Keratinocyte (primary cell): ENCODE measurements around the gene UPF1. TPM values are rescaled to one million over a fixed set of nuclear protein-coding genes. Genes with fewer than 3 reads are reported as not detected.
A peak's percentile ranks its signal among the peaks of the same experiment; 100 is the strongest.
"Not testable (repeated sequence)": the region's sequence is repeated elsewhere in the genome, so short reads cannot be mapped to it uniquely, and the experiment has no call there.

Source experiments
- DNase-seq: peaks from one replicate; pipeline ENCODE4 v3.0.0-alpha.2; 2011; ENCODE audit warnings: low read depth, missing footprints, low spot score
- FAIRE-seq: peaks from 2 replicates; lab custom pipeline; 2011; peaks lifted over from hg19 to GRCh38; lab: Jason Lieb, UNC
- H2AFZ ChIP-seq: 2 replicates; pipeline ENCODE4 v1.6.0; 2012; ENCODE audit warnings: low read length, control low read depth, inconsistent platforms; ENCODE audit not compliant: control insufficient read depth
- H3K27ac ChIP-seq: 2 replicates; pipeline ENCODE4 v1.5.1; 2011; ENCODE audit warnings: low read length; ENCODE audit not compliant: control insufficient read depth, insufficient read depth
- H3K27me3 ChIP-seq: 3 replicates; pipeline ENCODE4 v1.6.0; 2011; ENCODE audit warnings: low read length; ENCODE audit not compliant: control insufficient read depth, insufficient read depth; ENCODE audit errors: extremely low read depth
- H3K36me3 ChIP-seq, 2 experiments: 2 replicates in 1 of 2; 3 replicates in 1 of 2; pipeline ENCODE4 v1.5.1; 2011; ENCODE audit warnings: low read length in 2 of 2, mild to moderate bottlenecking in 1 of 2; ENCODE audit not compliant: control insufficient read depth in 2 of 2, insufficient read depth in 2 of 2; ENCODE audit errors: extremely low read depth in 1 of 2
- H3K4me1 ChIP-seq: 3 replicates; pipeline ENCODE4 v1.5.1; 2011; ENCODE audit warnings: low read length; ENCODE audit not compliant: control insufficient read depth, insufficient read depth; ENCODE audit errors: extremely low read depth
- H3K4me2 ChIP-seq: 3 replicates; pipeline ENCODE4 v1.6.0; 2011; ENCODE audit warnings: low read depth, low read length; ENCODE audit not compliant: control insufficient read depth, insufficient read depth; ENCODE audit errors: extremely low read depth
- H3K4me3 ChIP-seq, 3 experiments: fragments of 200-600 bp in 1 of 3; sonication (generic) in 1 of 3; 2 replicates in 2 of 3; 3 replicates in 1 of 3; pipeline ENCODE4 v1.5.1; 2011 to 2016; ENCODE audit warnings: low read length in 3 of 3, mild to moderate bottlenecking in 3 of 3, control low read depth in 2 of 3, inconsistent platforms in 1 of 3, low read depth in 1 of 3, mixed read lengths in 1 of 3, mixed run types in 1 of 3, moderate library complexity in 1 of 3; ENCODE audit not compliant: control insufficient read depth in 2 of 3, insufficient read depth in 2 of 3; ENCODE audit errors: extremely low read depth in 1 of 3
- H3K79me2 ChIP-seq: 2 replicates; pipeline ENCODE4 v1.6.0; 2012; ENCODE audit warnings: low read length; ENCODE audit not compliant: control insufficient read depth, insufficient read depth
- H3K9ac ChIP-seq: 3 replicates; pipeline ENCODE4 v1.6.0; 2011; ENCODE audit warnings: low read length; ENCODE audit not compliant: control insufficient read depth, insufficient read depth; ENCODE audit errors: extremely low read depth
- H3K9me1 ChIP-seq: 3 replicates; pipeline ENCODE4 v1.6.0; 2011; ENCODE audit warnings: low read length; ENCODE audit not compliant: control insufficient read depth, insufficient read depth; ENCODE audit errors: extremely low read depth
- H3K9me3 ChIP-seq: 2 replicates; pipeline ENCODE4 v1.5.1; 2012; ENCODE audit warnings: low read depth, low read length; ENCODE audit not compliant: control insufficient read depth
- H4K20me1 ChIP-seq: 3 replicates; pipeline ENCODE4 v1.6.0; 2011; ENCODE audit warnings: low read length; ENCODE audit not compliant: control insufficient read depth, insufficient read depth; ENCODE audit errors: extremely low read depth
- CTCF ChIP-seq, 3 experiments: IDR thresholded peaks in 1 of 3; conservative IDR thresholded peaks in 1 of 3; optimal IDR thresholded peaks in 1 of 3; 2 replicates in 2 of 3; 3 replicates in 1 of 3; pipeline versions ENCODE3 to v1.5.1; 2011; ENCODE audit warnings: low read length in 3 of 3, mild to moderate bottlenecking in 3 of 3, moderate library complexity in 2 of 3, control low read depth in 1 of 3, inconsistent platforms in 1 of 3; ENCODE audit not compliant: insufficient read depth in 2 of 3; ENCODE audit errors: extremely low read depth in 1 of 3
- EZH2 ChIP-seq: IDR thresholded peaks from one replicate; pipeline ENCODE4 v1.6.1; 2012; ENCODE audit warnings: inconsistent platforms, mild to moderate bottlenecking, low read length, moderate library complexity
- dilution Hi-C: fragments of 300-500 bp; cut with MboI; formaldehyde crosslinking; loops from one replicate; pipeline ENCODE4 v1.7.0; 2020; ENCODE audit warnings: low sequenced_read_pairs; ENCODE audit not compliant: extremely low pct_ligation_motif_present
- polyA plus RNA-seq, 5 experiments: library from polyadenylated mRNA; depleted of rRNA in 3 of 5; stranded (reverse) in 3 of 5; stranded (forward) in 1 of 5; unstranded in 1 of 5; fragments of >200 nt; gene quantifications; 1 replicate in 1 of 5; 2 replicates in 3 of 5; 3 replicates in 1 of 5; pipeline versions ENCODE4 v1.2.1 to v1.2.3, GENCODE V29; 2011 to 2012; ENCODE audit warnings: missing spikeins in 2 of 5, low read depth in 1 of 5, low replicate concordance in 1 of 5

UPF1 gene
- polyA plus RNA-seq, 1 donor (not counting 4 experiments of a cell fraction or from before 2014, with no cell fraction given) = 33.7 TPM

- no peaks in the 10 kb centered on the region for H3K4me1 ChIP-seq
- dilution Hi-C loops = no loop called here
- DNase-seq = no peak
- TF ChIP-seq EZH2 = no peak
- TF ChIP-seq CTCF (optimal IDR thresholded peaks at IDR 0.05 in 1 of 3, IDR thresholded peaks at IDR 0.05 in 1 of 3, conservative IDR thresholded peaks at IDR 0.05 in 1 of 3; ENCODE audit: extremely low read depth in 1 of 3, insufficient read depth in 2 of 3, low read length in 3 of 3) = no peak
- H3K4me2 ChIP-seq = no peak overlapping the region
- no peak overlapping the region for H3K27ac ChIP-seq
- no peaks in the 10 kb centered on the region for H4K20me1 ChIP-seq
- H2AFZ ChIP-seq = no peak overlapping the region
- H3K36me3 ChIP-seq = no peaks in the 10 kb centered on the region
- H3K27me3 ChIP-seq = peaks cover 4% of the 10 kb centered on the region
- no peak overlapping the region for H3K9ac ChIP-seq
- no peak overlapping the region for H3K4me3 ChIP-seq
- no peak for FAIRE-seq
- no peaks in the 10 kb centered on the region for H3K9me3 ChIP-seq
- no peaks in the 10 kb centered on the region for H3K79me2 ChIP-seq
- H3K9me1 ChIP-seq = no peaks in the 10 kb centered on the region
Observed at GRCh38 chr19:18807861-18808331, 23.9 kb upstream of the UPF1 start.

DNA sequence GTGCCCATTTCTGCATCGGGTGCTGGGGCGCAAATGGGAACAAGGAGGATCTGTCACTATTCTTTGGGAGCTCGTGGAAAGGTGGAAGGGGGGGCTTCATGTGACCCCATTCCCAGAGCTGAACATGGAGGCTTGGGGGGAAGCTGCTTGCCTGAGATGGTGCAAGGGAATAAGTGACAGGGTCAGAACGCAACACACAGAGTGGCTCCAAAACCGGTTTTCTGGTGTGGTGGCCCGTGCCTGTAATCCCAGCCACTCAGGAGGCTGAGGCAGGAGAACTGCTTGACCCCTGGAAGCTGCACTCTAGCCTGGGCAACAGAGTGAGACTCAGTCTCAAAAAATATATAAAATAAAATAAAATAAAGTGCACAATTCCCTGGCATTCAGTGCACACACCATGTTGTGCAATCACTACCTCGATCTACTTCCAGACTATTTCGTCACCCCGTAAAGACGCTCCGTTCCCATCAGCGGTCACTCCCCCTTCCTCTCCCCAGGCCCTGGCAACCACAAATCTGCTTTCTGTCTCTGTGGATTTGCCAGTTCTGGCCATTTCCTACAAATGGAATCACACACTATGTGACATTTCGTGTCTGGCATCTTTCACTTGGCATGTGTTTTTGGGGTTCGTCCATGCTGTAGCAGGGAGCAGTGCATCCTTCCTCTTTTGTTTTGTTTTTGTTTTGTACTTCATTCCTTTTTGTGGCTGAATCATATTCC lies 22.4 kb upstream of the UPF1 start:
- DNase-seq = no peak
- no peak overlapping the region for H3K27ac ChIP-seq

GRCh38 chr19:18811638-18812037 lies 20.1 kb upstream of the UPF1 start:
- H3K9me1 ChIP-seq, H3K4me1 ChIP-seq, dilution Hi-C loops, DNase-seq, H4K20me1 ChIP-seq, H3K4me3 ChIP-seq, H3K36me3 ChIP-seq, H3K27me3 ChIP-seq, H3K79me2 ChIP-seq, H3K27ac ChIP-seq, FAIRE-seq, H3K9ac ChIP-seq, H2AFZ ChIP-seq, H3K9me3 ChIP-seq, H3K4me2 ChIP-seq: not testable (repeated sequence)

More for the DNA sequence above, 22.4 kb upstream of the UPF1 start:
- Histone ChIP-seq H3K9me3 (no peaks in the 10 kb centered on the region), H3K4me2 (peak overlapping the region; percentile 11), H3K4me3 (no peak overlapping the region), H3K36me3 (no peaks in the 10 kb centered on the region), H2AFZ (no peak overlapping the region), H3K9me1 (no peaks in the 10 kb centered on the region), H3K9ac (no peak overlapping the region), H3K4me1 (no peaks in the 10 kb centered on the region), H4K20me1 (no peaks in the 10 kb centered on the region), H3K27me3 (peaks cover 4% of the 10 kb centered on the region), H3K79me2 (no peaks in the 10 kb centered on the region)
- peak; percentile 56 for FAIRE-seq
- TF ChIP-seq CTCF (optimal IDR thresholded peaks at IDR 0.05 in 1 of 3, IDR thresholded peaks at IDR 0.05 in 1 of 3, conservative IDR thresholded peaks at IDR 0.05 in 1 of 3; ENCODE audit: extremely low read depth in 1 of 3, insufficient read depth in 2 of 3, low read length in 3 of 3) (no peak), EZH2 (no peak)
- dilution Hi-C loops = no loop called here
